ENCODE results near the gene SCNN1G.

DNA sequence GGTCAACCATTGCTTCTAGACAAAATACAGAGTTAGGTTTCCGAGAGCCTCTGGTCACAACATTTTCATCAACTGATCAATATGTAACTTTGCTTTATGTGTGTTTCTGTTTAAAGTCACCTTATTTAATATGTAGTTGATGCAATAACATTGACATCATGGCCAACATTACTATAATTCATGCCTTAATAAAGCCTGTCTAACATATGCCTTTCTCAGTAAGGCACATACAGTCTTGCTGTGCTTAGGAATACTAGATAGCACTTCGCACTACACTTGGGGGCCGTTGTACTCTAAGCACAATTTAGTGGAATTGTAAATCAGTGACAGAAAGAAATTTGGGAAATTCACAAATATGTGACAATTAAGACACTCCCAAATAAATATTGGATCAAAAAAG lies 9.6 kb upstream of the SCNN1G start:
- TF ChIP-seq GATA3 (IDR thresholded peaks at IDR 0.05; ENCODE audit: low read depth, low read length) (no peak), GATA2 (IDR thresholded peaks at IDR 0.05; ENCODE audit: low read depth, low read length) (no peak)

All from SH-SY5Y (cell line).